GM19467 (cell line): Measurements from ENCODE around the gene SYPL1.

ENCODE experiments used
- ATAC-seq: cut with Tn5 transposase; IDR thresholded peaks from one replicate; pipeline ENCODE4 v1.9.1; 2021; ENCODE audit warnings: mild to moderate bottlenecking, moderate library complexity; ENCODE audit not compliant: unreplicated experiment

The SYPL1 gene

DNA sequence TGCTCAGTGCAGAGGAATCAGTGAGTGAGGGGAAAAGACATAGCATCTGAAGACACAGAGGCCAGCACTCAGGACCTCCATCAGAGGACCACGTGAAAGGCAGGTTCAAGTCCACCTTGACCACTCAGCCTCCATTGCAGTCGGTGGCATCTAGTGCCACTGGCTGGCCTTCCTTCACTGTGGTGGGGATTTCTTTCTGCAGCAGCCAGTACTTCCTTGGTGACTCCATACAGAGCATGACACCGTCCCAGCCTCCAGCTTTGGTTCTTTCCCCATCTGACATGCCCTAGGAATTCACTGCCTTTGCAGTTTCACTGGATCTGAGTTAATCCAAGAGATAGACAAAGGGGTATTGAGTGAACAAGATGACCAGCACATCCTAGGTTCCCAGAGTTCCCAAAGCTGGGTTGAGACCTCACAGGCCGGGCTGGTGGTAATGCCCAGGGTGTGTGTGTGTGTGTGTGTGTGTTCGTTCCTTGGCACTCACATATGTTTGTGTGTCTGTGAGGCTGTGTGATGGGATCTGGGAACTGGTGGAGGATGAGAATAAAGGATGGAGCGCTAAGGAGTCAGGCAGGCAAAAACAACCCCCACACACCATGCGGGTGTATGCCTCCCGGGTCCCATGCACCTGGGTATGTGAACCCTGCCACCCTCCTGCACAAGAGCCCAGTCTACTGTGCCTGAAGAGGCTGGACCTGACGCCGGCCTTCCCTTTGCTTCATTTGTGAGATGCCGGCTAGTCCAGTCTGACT is 57.8 kb downstream of the SYPL1 start:
- ATAC-seq, result no peak

DNA sequence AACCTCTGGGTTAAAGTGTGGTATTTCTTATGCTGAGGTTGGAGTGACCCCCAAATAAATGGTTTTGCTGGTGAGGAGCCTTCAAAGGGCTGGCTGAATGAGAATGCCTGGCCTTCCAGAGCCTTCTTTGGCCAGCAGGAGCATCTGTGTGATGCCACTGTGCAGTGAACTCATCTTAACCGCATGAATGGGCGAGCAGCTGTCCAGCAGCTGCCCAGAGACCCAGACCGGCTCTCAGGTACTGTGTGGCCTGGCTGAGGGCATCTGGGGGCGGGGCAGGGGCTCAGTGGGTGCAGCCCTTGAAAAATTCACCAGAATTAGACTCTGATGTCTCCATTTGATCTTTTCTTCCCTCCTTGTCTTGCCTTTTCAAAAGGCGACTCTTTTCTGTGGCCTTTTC is 59.0 kb downstream of the SYPL1 start:
- ATAC-seq, result no peak

GRCh38 chr7:106052681-106053080 is 59.4 kb downstream of the SYPL1 start:
- no peak for ATAC-seq

DNA sequence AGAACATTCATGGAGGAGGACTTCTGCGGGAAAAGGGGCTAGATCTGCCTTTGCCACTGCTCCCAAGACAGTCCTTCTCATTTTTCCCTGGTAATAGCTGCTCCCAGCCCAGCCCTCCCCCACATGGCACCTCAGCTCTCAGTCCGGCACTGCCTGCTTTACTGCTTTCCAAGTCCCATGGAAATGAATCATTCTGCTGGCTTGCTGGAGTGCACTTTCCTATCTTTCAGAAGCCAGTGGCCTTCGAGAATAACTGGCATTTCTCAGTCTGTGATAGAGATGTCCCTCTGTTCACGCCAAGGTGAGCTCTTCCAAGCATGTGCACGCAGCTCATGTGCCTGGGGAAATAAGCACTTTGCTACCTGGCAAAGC is 61.4 kb downstream of the SYPL1 start:
- ATAC-seq, result no peak

GRCh38 chr7:106050002-106050745 is 61.9 kb downstream of the SYPL1 start:
- no peak for ATAC-seq

GRCh38 chr7:106049139-106049752 is 62.9 kb downstream of the SYPL1 start:
- ATAC-seq, result no peak

- no peak for ATAC-seq
Measured at GRCh38 chr7:106048706-106049020, 63.4 kb downstream of the SYPL1 start.

DNA sequence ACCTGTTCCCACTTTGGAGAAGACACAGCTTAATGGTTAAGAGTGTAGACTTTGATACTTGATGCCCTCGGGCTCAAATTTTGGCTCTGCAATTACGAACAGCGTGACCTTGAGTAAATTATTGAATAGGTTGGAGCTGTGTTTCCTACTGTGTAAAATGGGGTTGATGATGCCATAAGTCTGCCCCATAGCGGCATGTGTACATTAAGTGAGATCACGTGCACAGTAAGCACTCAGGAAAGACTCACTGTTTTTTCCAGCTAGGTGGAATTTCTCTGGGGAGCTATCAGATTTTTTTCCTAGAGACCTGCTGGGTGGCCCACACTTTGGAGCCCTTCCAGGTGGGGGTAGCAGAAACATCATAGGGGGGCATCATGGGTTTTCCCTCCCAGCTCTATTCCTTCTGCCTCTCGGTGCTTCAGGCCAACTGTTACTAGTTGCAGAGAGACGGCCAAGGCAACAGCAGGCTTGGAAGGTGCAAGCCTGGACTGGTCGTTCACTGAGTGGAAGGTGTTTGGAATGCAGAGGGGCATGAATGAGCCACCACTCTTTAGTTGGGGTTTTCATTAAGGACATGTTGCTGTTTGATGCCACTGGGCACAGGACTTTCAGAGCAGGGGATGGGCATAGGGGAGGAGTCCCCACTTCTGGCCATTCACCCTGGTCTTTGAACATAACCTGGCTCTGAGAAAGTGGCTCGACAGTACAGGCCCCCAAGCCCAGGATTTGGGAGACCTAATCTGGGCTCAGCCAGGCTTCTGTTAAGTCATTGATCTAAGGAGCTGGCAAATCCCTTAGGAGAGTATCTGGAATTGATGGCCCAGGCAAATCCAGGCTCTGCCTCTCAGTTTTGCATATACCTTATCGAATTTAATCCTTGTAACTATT is 64.0 kb downstream of the SYPL1 start:
- ATAC-seq, result no peak

DNA sequence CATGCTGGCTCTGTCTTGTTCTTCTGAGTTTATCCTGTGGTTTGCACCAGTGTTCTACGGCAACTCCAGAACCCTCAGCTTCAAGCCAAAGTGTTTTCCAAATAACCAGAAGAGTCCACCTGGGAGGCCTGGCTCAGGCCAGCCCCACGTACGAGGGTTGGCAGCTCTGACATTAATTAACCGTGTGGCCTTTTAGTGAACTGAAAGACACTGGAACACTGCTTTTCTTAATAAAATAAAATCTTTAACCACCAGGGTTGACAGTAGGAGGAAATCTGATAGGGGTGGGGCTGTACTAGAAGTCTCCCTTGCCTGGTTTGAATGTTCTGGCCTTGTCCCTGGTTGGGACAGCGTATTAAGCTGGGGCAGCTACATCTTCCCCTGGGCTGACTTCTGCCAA is 64.9 kb downstream of the SYPL1 start:
- no peak for ATAC-seq

DNA sequence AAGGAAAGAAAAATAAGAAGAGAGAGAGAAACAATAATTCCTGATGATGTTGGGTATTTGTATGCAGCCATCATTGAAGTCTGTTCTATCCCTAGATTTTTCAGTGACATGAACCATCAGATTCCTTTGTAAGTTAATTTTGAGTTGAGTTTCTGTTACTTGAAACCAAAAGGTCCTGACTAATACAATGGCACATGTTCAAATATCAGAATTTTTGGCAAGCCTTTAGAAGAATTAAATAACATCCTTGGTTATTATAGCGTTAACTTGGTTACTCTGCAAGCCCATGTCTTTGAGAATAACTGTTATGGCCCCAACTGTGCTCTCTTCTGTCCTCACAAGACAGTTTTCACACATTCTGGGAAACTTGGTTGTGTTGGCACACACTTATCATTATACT is 66.5 kb downstream of the SYPL1 start:
- no peak for ATAC-seq

GRCh38 chr7:106045139-106045538 is 67.0 kb downstream of the SYPL1 start:
- ATAC-seq, result no peak

DNA sequence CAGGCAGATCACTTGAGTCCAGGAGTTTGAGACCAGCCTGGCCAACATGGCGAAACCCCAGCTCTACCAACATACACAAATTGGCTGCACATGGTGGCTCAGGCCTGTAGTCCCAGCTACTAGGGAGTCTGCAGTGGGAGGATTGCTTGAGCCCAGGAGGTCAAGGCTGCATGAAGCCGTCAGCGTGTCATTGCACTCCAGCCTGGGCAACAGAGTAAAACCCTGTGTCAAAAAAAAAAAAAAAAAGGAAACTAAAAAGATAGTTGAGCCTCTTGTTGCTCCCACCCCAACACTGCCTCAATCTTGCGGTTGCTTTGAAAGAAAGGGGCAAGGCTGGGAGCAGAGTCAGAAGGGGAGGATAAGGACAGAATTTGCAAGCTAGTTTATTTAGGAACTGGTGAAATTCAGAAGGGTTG is 69.9 kb downstream of the SYPL1 start:
- no peak for ATAC-seq

DNA sequence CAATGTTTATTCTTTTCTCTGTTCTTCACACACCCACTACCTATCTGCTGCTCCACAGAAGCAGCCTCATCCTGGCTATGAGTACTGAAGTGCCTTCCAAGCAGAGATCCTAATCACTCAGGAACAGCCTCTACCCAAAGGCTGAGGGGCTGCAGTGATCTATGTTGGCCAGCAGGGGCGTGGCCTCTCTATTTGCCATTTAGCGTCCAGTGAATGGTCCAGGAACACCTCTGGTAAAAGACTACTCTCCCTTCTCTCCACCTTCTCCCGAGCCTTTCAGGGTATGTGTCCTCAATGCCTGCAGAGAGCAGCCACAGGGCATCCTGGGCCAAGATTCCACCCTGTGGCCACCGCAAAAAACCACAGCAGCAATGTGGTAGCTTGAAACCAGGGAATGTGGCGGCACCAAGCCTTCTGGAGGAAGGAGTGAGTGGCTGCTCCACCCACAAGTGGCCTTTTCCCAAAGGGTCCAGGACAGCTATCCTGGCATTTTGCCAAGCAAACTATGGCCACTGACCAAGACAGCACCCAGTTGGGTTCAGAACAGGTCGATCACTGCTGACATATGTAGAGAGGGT is 70.9 kb downstream of the SYPL1 start:
- no peak for ATAC-seq
